H1 (cell line): Measurements from ENCODE around the gene HMGXB3. TPM values are rescaled to one million over a fixed set of nuclear protein-coding genes. Genes with fewer than 3 reads are reported as not detected.

Source experiments
- CTCF ChIA-PET: fragments of 300-600 bp; sonication (Branson Sonifier 250); formaldehyde crosslinking; loops from one replicate; lab custom pipeline; 2021; ENCODE audit not compliant: partially characterized antibody; lab: Charles Lee
- POLR2A ChIA-PET: fragments of 300-600 bp; sonication (Branson Sonifier 250); formaldehyde crosslinking; loops from one replicate; lab custom pipeline; 2021; ENCODE audit warnings: inconsistent platforms; ENCODE audit not compliant: partially characterized antibody; lab: Charles Lee
- DNase-seq, 2 experiments: peaks; one replicate each; pipeline versions ENCODE4 v3.0.0 to v3.0.0-alpha.2; 2010 to 2022; ENCODE audit warnings: low spot score in 2 of 2, low read depth in 1 of 2, mixed read lengths in 1 of 2
- FAIRE-seq: peaks from 2 replicates; lab custom pipeline; 2011; peaks lifted over from hg19 to GRCh38; lab: Jason Lieb, UNC
- H2AFZ ChIP-seq: 2 replicates; pipeline ENCODE4 v1.8.1; 2012; ENCODE audit warnings: low read length, inconsistent platforms
- H2AK5ac ChIP-seq: 2 replicates; pipeline ENCODE4 v1.6.1; 2013; ENCODE audit warnings: low read depth, low read length
- H2BK120ac ChIP-seq: replicated peaks from 2 replicates; pipeline ENCODE3; 2013; ENCODE audit warnings: low read depth, low read length, inconsistent platforms
- H2BK12ac ChIP-seq: 2 replicates; pipeline ENCODE4 v1.6.1; 2013; ENCODE audit warnings: low read depth, low read length
- H2BK15ac ChIP-seq: 2 replicates; pipeline ENCODE4 v1.6.1; 2013; ENCODE audit warnings: low read length
- H2BK20ac ChIP-seq: 2 replicates; pipeline ENCODE4 v1.6.1; 2013; ENCODE audit warnings: low read length
- H2BK5ac ChIP-seq: 2 replicates; pipeline ENCODE4 v1.6.1; 2013; ENCODE audit warnings: low read depth, low read length
- H3K14ac ChIP-seq: 2 replicates; pipeline ENCODE4 v1.6.1; 2013; ENCODE audit warnings: inconsistent platforms; ENCODE audit not compliant: insufficient read length
- H3K18ac ChIP-seq: 2 replicates; pipeline ENCODE4 v1.6.1; 2013; ENCODE audit warnings: low read length; ENCODE audit errors: extremely low read depth
- H3K23ac ChIP-seq: 2 replicates; pipeline ENCODE4 v1.6.1; 2013; ENCODE audit warnings: inconsistent platforms; ENCODE audit not compliant: insufficient read length
- H3K23me2 ChIP-seq: 2 replicates; pipeline ENCODE4 v1.6.1; 2013; ENCODE audit warnings: low read depth, low read length
- H3K27ac ChIP-seq: 2 replicates; pipeline ENCODE4 v1.6.1; 2011; ENCODE audit warnings: low read depth, low read length, inconsistent platforms
- H3K27me3 ChIP-seq, 4 experiments: replicated peaks in 1 of 4; 1 replicate in 1 of 4; 2 replicates in 3 of 4; pipeline versions ENCODE4 v1.6.1 to v1.8.1; 2011 to 2013; ENCODE audit warnings: low read length in 3 of 4, mild to moderate bottlenecking in 3 of 4, inconsistent platforms in 2 of 4, mixed read lengths in 2 of 4, moderate library complexity in 1 of 4; ENCODE audit not compliant: control insufficient read depth in 3 of 4, insufficient read depth in 3 of 4; ENCODE audit errors: extremely low read depth in 1 of 4
- H3K36me3 ChIP-seq, 4 experiments: 2 replicates each; pipeline versions ENCODE4 v1.6.1 to v1.8.1; 2011 to 2013; ENCODE audit warnings: mild to moderate bottlenecking in 4 of 4, low read length in 3 of 4, moderate library complexity in 2 of 4, control low read depth in 1 of 4, inconsistent platforms in 1 of 4; ENCODE audit not compliant: insufficient read depth in 4 of 4, control insufficient read depth in 2 of 4
- H3K4ac ChIP-seq: replicated peaks from 2 replicates; pipeline ENCODE3; 2013; ENCODE audit warnings: low read length, low read depth, mixed read lengths, inconsistent platforms; ENCODE audit not compliant: insufficient read length
- H3K4me1 ChIP-seq, 4 experiments: replicated peaks in 1 of 4; 1 replicate in 1 of 4; 2 replicates in 3 of 4; pipeline versions ENCODE4 v1.6.1 to v1.8.1; 2011 to 2013; ENCODE audit warnings: low read length in 3 of 4, inconsistent platforms in 2 of 4, mixed read lengths in 1 of 4; ENCODE audit not compliant: insufficient read depth in 4 of 4, control insufficient read depth in 3 of 4
- H3K4me2 ChIP-seq, 2 experiments: 2 replicates each; pipeline versions ENCODE4 v1.6.1 to v1.8.1; 2011 to 2013; ENCODE audit warnings: low read depth in 2 of 2, low read length in 2 of 2, control low read depth in 1 of 2, inconsistent platforms in 1 of 2, mild to moderate bottlenecking in 1 of 2; ENCODE audit not compliant: insufficient read depth in 1 of 2
- H3K4me3 ChIP-seq, 4 experiments: fragments of 200-600, 300-600 bp in 1 of 4; sonication (generic), shearing (Covaris generic), sonication (Bioruptor Twin) in 1 of 4; 2 replicates each; pipeline versions ENCODE4 v1.5.1 to v1.8.1; 2011 to 2016; ENCODE audit warnings: low read length in 4 of 4, low read depth in 3 of 4, control low read depth in 2 of 4, inconsistent platforms in 2 of 4, mild to moderate bottlenecking in 2 of 4, mixed read lengths in 1 of 4, moderate library complexity in 1 of 4; ENCODE audit not compliant: insufficient read depth in 2 of 4; ENCODE audit errors: extremely low read depth in 1 of 4
- H3K56ac ChIP-seq: replicated peaks from 2 replicates; pipeline ENCODE3; 2013; ENCODE audit warnings: low read depth, mild to moderate bottlenecking, mixed read lengths, low read length, inconsistent platforms; ENCODE audit not compliant: insufficient read length
- H3K79me1 ChIP-seq: 2 replicates; pipeline ENCODE4 v1.6.1; 2013; ENCODE audit warnings: low read depth, low read length, control low read depth
- H3K79me2 ChIP-seq, 2 experiments: 2 replicates each; pipeline versions ENCODE4 v1.6.1 to v1.8.1; 2012 to 2013; ENCODE audit warnings: low read length in 2 of 2, mild to moderate bottlenecking in 2 of 2, inconsistent platforms in 1 of 2; ENCODE audit not compliant: insufficient read depth in 2 of 2, control insufficient read depth in 1 of 2
- H3K9ac ChIP-seq, 4 experiments: replicated peaks in 1 of 4; 1 replicate in 1 of 4; 2 replicates in 3 of 4; pipeline versions ENCODE4 v1.6.1 to v1.8.1; 2011 to 2013; ENCODE audit warnings: low read depth in 3 of 4, low read length in 3 of 4, control low read depth in 2 of 4, mild to moderate bottlenecking in 2 of 4, moderate library complexity in 2 of 4, inconsistent platforms in 1 of 4; ENCODE audit errors: extremely low read depth in 1 of 4
- H3K9me3 ChIP-seq, 2 experiments: 2 replicates each; pipeline versions ENCODE4 v1.6.1 to v1.8.1; 2012 to 2013; ENCODE audit warnings: mild to moderate bottlenecking in 2 of 2, moderate library complexity in 2 of 2, control low read depth in 1 of 2, inconsistent platforms in 1 of 2, low read depth in 1 of 2, low read length in 1 of 2, mixed read lengths in 1 of 2; ENCODE audit not compliant: insufficient read depth in 2 of 2
- H4K20me1 ChIP-seq, 2 experiments: replicated peaks in 1 of 2; 2 replicates each; pipeline versions ENCODE3 to v1.8.1; 2011 to 2013; ENCODE audit warnings: inconsistent platforms in 2 of 2, low read length in 2 of 2, mild to moderate bottlenecking in 1 of 2; ENCODE audit not compliant: insufficient read depth in 2 of 2, control insufficient read depth in 1 of 2
- H4K5ac ChIP-seq: 2 replicates; pipeline ENCODE4 v1.6.1; 2013; ENCODE audit warnings: low read length, low read depth, mixed read lengths, inconsistent platforms; ENCODE audit not compliant: insufficient read length
- H4K8ac ChIP-seq: 2 replicates; pipeline ENCODE4 v1.8.0; 2013; ENCODE audit warnings: mild to moderate bottlenecking, moderate library complexity, low read length, inconsistent platforms; ENCODE audit not compliant: insufficient read depth; ENCODE audit errors: extremely low read depth
- H4K91ac ChIP-seq: replicated peaks from 2 replicates; pipeline ENCODE3; 2013; ENCODE audit warnings: low read length, mixed read lengths, inconsistent platforms; ENCODE audit not compliant: insufficient read length
- BRCA1 ChIP-seq: IDR thresholded peaks from 2 replicates; pipeline ENCODE4 v1.6.1; 2012; ENCODE audit warnings: low read depth, low read length, improper control_type of control experiment
- CHD2 ChIP-seq: IDR thresholded peaks from 2 replicates; pipeline ENCODE4 v1.6.1; 2012; ENCODE audit warnings: low read length, improper control_type of control experiment
- EP300 ChIP-seq, 2 experiments: IDR thresholded peaks; 1 replicate in 1 of 2; 2 replicates in 1 of 2; pipeline ENCODE4 v1.6.1; 2011 to 2012; ENCODE audit warnings: low read depth in 2 of 2, low read length in 2 of 2, mild to moderate bottlenecking in 2 of 2, borderline replicate concordance in 1 of 2, inconsistent platforms in 1 of 2, moderate library complexity in 1 of 2
- FOSL1 ChIP-seq: IDR thresholded peaks from 2 replicates; pipeline ENCODE4 v1.6.1; 2011; ENCODE audit warnings: mild to moderate bottlenecking, low read depth, low read length, moderate library complexity; ENCODE audit not compliant: insufficient read depth
- HDAC2 ChIP-seq, 2 experiments: fragments of 300-600 bp in 1 of 2; sonication (generic) in 1 of 2; IDR thresholded peaks; 2 replicates each; pipeline ENCODE4 v1.6.1; 2011 to 2012; ENCODE audit warnings: low read depth in 2 of 2, low read length in 2 of 2, mild to moderate bottlenecking in 2 of 2, moderate library complexity in 2 of 2, borderline replicate concordance in 1 of 2, inconsistent platforms in 1 of 2
- RXRA ChIP-seq: IDR thresholded peaks from 2 replicates; pipeline ENCODE4 v1.6.1; 2011; ENCODE audit warnings: low read depth, mild to moderate bottlenecking, low read length, moderate library complexity; ENCODE audit not compliant: insufficient read depth
- SAP30 ChIP-seq: fragments of 300-600 bp; sonication (generic); IDR thresholded peaks from 2 replicates; pipeline ENCODE4 v1.7.1; 2012; ENCODE audit warnings: low read length, moderate library complexity, mild to moderate bottlenecking, inconsistent platforms; ENCODE audit not compliant: insufficient read depth, insufficient replicate concordance
- SP1 ChIP-seq: IDR thresholded peaks from 2 replicates; pipeline ENCODE4 v1.6.1; 2011; ENCODE audit warnings: low read depth, low read length
- SP2 ChIP-seq: IDR thresholded peaks from 2 replicates; pipeline ENCODE4 v1.6.1; 2012; ENCODE audit warnings: mild to moderate bottlenecking, low read length, inconsistent platforms
- TAF1 ChIP-seq: IDR thresholded peaks from 2 replicates; pipeline ENCODE4 v1.6.1; 2011; ENCODE audit warnings: mild to moderate bottlenecking, low read depth, low read length
- TCF12 ChIP-seq: IDR thresholded peaks from 2 replicates; pipeline ENCODE4 v1.6.1; 2011; ENCODE audit warnings: low read depth, mild to moderate bottlenecking, low read length
- ZNF274 ChIP-seq: IDR thresholded peaks from 2 replicates; pipeline ENCODE4 v1.7.0; 2012; ENCODE audit warnings: low read length, borderline replicate concordance; ENCODE audit errors: extremely low read depth
- WGBS, 2 experiments: shearing (Covaris generic) in 1 of 2; methylation state at CpG; one replicate each; pipeline versions ENCODE4 v1.1.6 to v1.1.7; 2013 to 2015; ENCODE audit warnings: low lambda C conversion rate in 2 of 2, mixed read lengths in 2 of 2, inconsistent platforms in 1 of 2, low coverage in 1 of 2, missing lambda C conversion rate in 1 of 2; ENCODE audit not compliant: insufficient replicate concordance in 2 of 2, insufficient coverage in 1 of 2, insufficient read length in 1 of 2; ENCODE audit errors: extremely low coverage in 1 of 2, missing lambda C conversion rate in 1 of 2; 5-methylcytosine and 5-hydroxymethylcytosine counted together
- polyA plus RNA-seq, 7 experiments: library from polyadenylated mRNA; depleted of rRNA in 3 of 7; stranded (reverse) in 5 of 7; unstranded in 2 of 7; fragments of >200 nt in 5 of 7; fragments of 200-250 nt in 2 of 7; gene quantifications; 1 replicate in 5 of 7; 2 replicates in 1 of 7; 4 replicates in 1 of 7; pipeline versions ENCODE4 v1.2.1 to v1.2.3, GENCODE V29; 2011 to 2013; ENCODE audit warnings: missing spikeins in 2 of 7, mixed read lengths in 2 of 7
- total RNA-seq: library from RNA; stranded (reverse); fragmentation: NEBNext Ultra II Directional; extraction: Animal tissue kit (Norgen Biotek cat#: 25700); gene quantifications from 2 replicates; pipeline ENCODE4 v1.2.1, GENCODE V29; 2021
- TF ChIP-seq, protein P1 (sequence below): IDR thresholded peaks from 2 replicates; pipeline ENCODE4 v1.6.1; 2012; ENCODE audit warnings: inconsistent platforms

HMGXB3 gene
- total and polyA plus RNA-seq, 2 of the 8 experiments (the other 6 are each of a cell fraction or from before 2014, with no cell fraction given) = 26.8 to 28.0 TPM

DNA sequence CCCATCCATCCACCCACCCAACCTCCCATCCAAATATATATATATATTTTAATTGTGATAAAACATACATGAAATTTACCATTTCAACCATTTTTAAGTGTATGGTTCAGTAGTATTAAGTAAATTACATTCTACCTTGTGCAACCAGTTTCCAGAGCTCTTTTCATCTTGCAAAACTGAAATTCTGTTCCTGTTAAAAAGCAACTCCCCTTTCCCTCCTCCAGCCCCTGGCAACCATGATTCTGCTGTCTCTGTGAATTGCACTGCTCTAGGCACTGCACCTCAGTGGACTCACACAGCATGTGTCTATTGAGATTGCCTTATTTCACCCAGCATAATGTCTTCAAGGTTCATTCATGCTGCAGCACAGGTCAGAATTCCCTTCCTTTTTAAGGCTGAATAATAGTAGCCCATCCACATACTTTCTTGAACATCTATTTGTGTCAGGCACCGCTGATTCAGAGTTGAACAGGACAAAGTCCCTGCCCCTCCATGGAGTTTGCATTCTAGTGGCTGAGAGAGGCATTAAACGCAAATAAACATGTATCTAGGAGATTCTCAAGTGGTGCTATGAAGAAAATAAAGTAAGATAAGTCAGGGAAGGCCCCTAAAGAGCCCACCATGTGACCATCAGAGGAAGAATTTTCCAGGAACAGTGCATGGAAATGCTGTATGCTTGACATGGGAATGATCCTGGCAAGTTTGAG is 61.8 kb downstream of the HMGXB3 start:
- Histone ChIP-seq H3K4me3 (no peak overlapping the region), H4K8ac (no peak overlapping the region), H3K27ac (no peak overlapping the region), H2AK5ac (no peak overlapping the region), H4K91ac (no peak overlapping the region), H3K18ac (no peak overlapping the region), H3K23me2 (no peaks in the 10 kb centered on the region), H3K4ac (no peak overlapping the region), H2BK120ac (no peak overlapping the region), H3K79me1 (no peaks in the 10 kb centered on the region), H3K4me1 (peaks cover 0 to 14% (median 2%) of the 10 kb centered on the region in 4 experiments; a peak in 4 of 7 replicates), H3K23ac (no peak overlapping the region), H3K9ac (no peak overlapping the region), H4K20me1 (no peaks in the 10 kb centered on the region), H3K56ac (no peak overlapping the region), H2BK12ac (no peak overlapping the region), H3K9me3 (no peaks in the 10 kb centered on the region), H2BK5ac (no peak overlapping the region), H3K36me3 (no peaks in the 10 kb centered on the region), H3K4me2 (no peak overlapping the region), H3K14ac (no peak overlapping the region), H2BK15ac (no peak overlapping the region), H3K79me2 (no peaks in the 10 kb centered on the region), H2AFZ (no peak overlapping the region), H4K5ac (no peak overlapping the region), H3K27me3 (peaks cover 0 to 2% (median 0%) of the 10 kb centered on the region in 4 experiments; a peak in 2 of 7 replicates), H2BK20ac (no peak overlapping the region)
- POLR2A ChIA-PET = no interaction called here
- CTCF ChIA-PET = interaction anchor here (0.7 to 3.4 kb wide), 5 partner anchors 13 to 209 kb away, joined by 3 to 17 read pairs (median 4); no protein-coding TSS in a partner anchor
- 66% methylated on average over 2 of the region's 2 CpGs; no CpG with 5 or more reads in 1 of the 2 experiments for WGBS, 2 experiments
- DNase-seq (no peak), FAIRE-seq (no peak)
- TF ChIP-seq SP2 (no peak), EP300 (IDR thresholded peaks at IDR 0.05; ENCODE audit: borderline replicate concordance in 1 of 2, low read depth in 2 of 2, low read length in 2 of 2) (no peak), FOSL1 (no peak), SP1 (no peak), BRCA1 (no peak), ZNF274 (no peak), HDAC2 (IDR thresholded peaks at IDR 0.05; ENCODE audit: borderline replicate concordance in 1 of 2, low read depth in 2 of 2, low read length in 2 of 2) (no peak), TAF1 (no peak), RXRA (no peak), CHD2 (no peak), SAP30 (no peak), TCF12 (no peak)
- TF ChIP-seq, protein P1, sequence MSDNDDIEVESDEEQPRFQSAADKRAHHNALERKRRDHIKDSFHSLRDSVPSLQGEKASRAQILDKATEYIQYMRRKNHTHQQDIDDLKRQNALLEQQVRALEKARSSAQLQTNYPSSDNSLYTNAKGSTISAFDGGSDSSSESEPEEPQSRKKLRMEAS = no peak
